ENCODE data around the gene CSRP3.

GRCh38 chr11:19168090-19168489, 33.7 kb downstream of the CSRP3 start:
- no peak for TF ChIP-seq CTCF (IDR thresholded peaks at IDR 0.05)
- TF ChIP-seq POLR2A (IDR thresholded peaks at IDR 0.05): no peak

Data from adrenal gland (tissue), 5 donors.